Spleen (tissue), 11 donors: Measurements from ENCODE around the gene ZNF256. TPM values are rescaled to one million over a fixed set of nuclear protein-coding genes. Genes with fewer than 3 reads are reported as not detected.

ENCODE experiments used
- DNase-seq: peaks from one replicate; pipeline ENCODE4 v3.0.0-alpha.2; 2020
- H3K27ac ChIP-seq, 8 donors: fragments of 200-600 bp; sonication (generic) in 7 of 8; 1 replicate in 4 of 8; 2 replicates in 4 of 8; pipeline versions ENCODE4 v1.5.0 to v1.8.0; 2016 to 2021; ENCODE audit warnings: inconsistent platforms in 4 of 8, mild to moderate bottlenecking in 4 of 8, moderate library complexity in 1 of 8
- H3K27me3 ChIP-seq, 7 donors: fragments of 200-600 bp; sonication (generic) in 6 of 7; replicated peaks in 1 of 7; 1 replicate in 4 of 7; 2 replicates in 3 of 7; pipeline versions ENCODE4 v1.5.0 to v1.8.0; 2016 to 2021; ENCODE audit warnings: inconsistent platforms in 3 of 7, mild to moderate bottlenecking in 1 of 7
- H3K36me3 ChIP-seq, 6 donors: fragments of 200-600 bp; sonication (generic) in 5 of 6; 1 replicate in 4 of 6; 2 replicates in 2 of 6; pipeline versions ENCODE4 v1.5.0 to v1.8.0; 2016 to 2021; ENCODE audit warnings: inconsistent platforms in 2 of 6
- H3K4me1 ChIP-seq, 6 donors: fragments of 200-600 bp; sonication (generic) in 5 of 6; 1 replicate in 3 of 6; 2 replicates in 3 of 6; pipeline versions ENCODE4 v1.5.0 to v1.8.0; 2016 to 2021; ENCODE audit warnings: inconsistent platforms in 3 of 6
- H3K4me3 ChIP-seq, 8 donors: fragments of 200-600 bp; sonication (generic) in 7 of 8; 1 replicate in 4 of 8; 2 replicates in 4 of 8; pipeline versions ENCODE4 v1.5.0 to v1.8.0; 2016 to 2021; ENCODE audit warnings: inconsistent platforms in 4 of 8, mild to moderate bottlenecking in 4 of 8, moderate library complexity in 2 of 8
- H3K9me3 ChIP-seq, 8 donors: fragments of 200-600 bp; sonication (generic) in 7 of 8; 1 replicate in 4 of 8; 2 replicates in 4 of 8; pipeline versions ENCODE4 v1.5.0 to v1.8.0; 2016 to 2021; ENCODE audit warnings: inconsistent platforms in 4 of 8
- POLR2A ChIP-seq, 3 donors: fragments of 450-650 bp; IDR thresholded peaks; one replicate each; pipeline ENCODE4 v1.5.1; 2017; ENCODE audit warnings: antibody characterized with exemption in 3 of 3, mild to moderate bottlenecking in 1 of 3
- POLR2AphosphoS5 ChIP-seq, 3 donors: sonication (generic); formaldehyde crosslinking; IDR thresholded peaks; one replicate each; pipeline ENCODE4 v1.5.1; 2017; ENCODE audit warnings: antibody characterized with exemption in 3 of 3
- WGBS, 5 donors: extraction: QIAGEN DNeasy Blood & Tissue Kit in 3 of 5; methylation state at CpG; one replicate each; pipeline versions ENCODE4 v1.1.5 to v1.1.7; 2013 to 2018; 5-methylcytosine and 5-hydroxymethylcytosine counted together
- intact Hi-C: fragments of 100-400 bp; cut with DNase I; formaldehyde crosslinking; loops from one replicate; pipeline ENCODE4 v1.15.0; 2023; ENCODE audit warnings: low total_unique reads
- polyA plus RNA-seq, 3 donors: library from polyadenylated mRNA; stranded (reverse); fragments of 200-250 nt; gene quantifications; one replicate each; pipeline ENCODE4 v1.2.1, GENCODE V29; 2013
- total RNA-seq, 7 donors: library from RNA; depleted of rRNA in 3 of 7; stranded (reverse); fragments of >200 nt in 3 of 7; fragmentation: NEBNext Ultra II Directional in 4 of 7; extraction: Animal tissue kit (Norgen Biotek cat#: 25700) in 4 of 7; gene quantifications; one replicate each; pipeline versions ENCODE4 v1.1.0 to v1.2.1, GENCODE V29; 2016 to 2021
- TF ChIP-seq, protein P1 (sequence below), 11 experiments: fragments of 200-600 bp in 7 of 11; fragments of 450-650 bp in 4 of 11; sonication (generic) in 4 of 11; IDR thresholded peaks in 8 of 11; conservative IDR thresholded peaks in 3 of 11; 1 replicate in 7 of 11; 2 replicates in 4 of 11; pipeline versions ENCODE4 v1.4.0 to v1.8.0; 2016 to 2021; ENCODE audit warnings: antibody characterized with exemption in 11 of 11, inconsistent platforms in 4 of 11, mild to moderate bottlenecking in 1 of 11
- donor health status: healthy with polysubstance abuse.
- donor health status: DM: no; HTN: no; CAD: no; lungs with moderate emphysema.
- donor health status: DM: no; HTN: no; CAD: no.
- donor health status: Bipolar disorder and iron deficiency.
- donor health status: healthy.
- donor health status: DM: no; HTN: no; CAD: no.
- donor health status: DM: yes; HTN: yes; CAD: no.

The ZNF256 gene
- total and polyA plus RNA-seq, 10 donors = 4.1 to 10.9 (median 9.3) TPM

DNA sequence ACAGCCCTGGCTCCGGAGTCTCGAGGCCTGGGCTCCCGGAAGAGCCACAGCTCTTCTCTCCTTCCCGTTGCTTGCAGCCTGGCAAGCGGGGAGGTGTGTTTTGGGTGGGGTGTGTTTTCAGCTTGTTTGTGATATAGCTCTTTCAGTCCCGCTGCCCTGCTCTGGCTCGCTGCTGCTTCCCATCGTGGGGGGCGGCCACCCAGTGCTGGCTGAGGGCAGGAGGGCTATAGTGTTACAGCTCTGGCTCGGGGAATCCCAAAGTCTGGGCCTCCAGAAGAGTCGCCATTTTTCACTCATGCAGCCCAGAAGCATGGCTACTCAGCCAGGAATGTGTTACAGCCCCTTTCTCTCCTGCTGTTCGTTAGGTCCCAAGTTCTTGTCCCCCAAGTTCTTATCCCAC lies 2.2 kb upstream of the ZNF256 start:
- Histone ChIP-seq H3K4me1 (peaks cover 7 to 29% (median 14%) of the 10 kb centered on the region in 6 donors), H3K27me3 (no peaks in the 10 kb centered on the region), H3K9me3 (peaks cover 0 to 86% (median 66%) of the 10 kb centered on the region in 8 donors), H3K27ac (no peak overlapping the region), H3K36me3 (peaks cover 0 to 13% (median 2%) of the 10 kb centered on the region in 6 donors), H3K4me3 (no peak overlapping the region)
- DNase-seq = no peak
- intact Hi-C loops = no loop called here
- WGBS, 5 donors = 87 to 95% (median 90%) methylated on average over 7 to 12 of the region's 12 CpGs
- no peak for TF ChIP-seq POLR2AphosphoS5 (IDR thresholded peaks at IDR 0.05)
- no peak for TF ChIP-seq POLR2A (IDR thresholded peaks at IDR 0.05)
- TF ChIP-seq, protein P1, sequence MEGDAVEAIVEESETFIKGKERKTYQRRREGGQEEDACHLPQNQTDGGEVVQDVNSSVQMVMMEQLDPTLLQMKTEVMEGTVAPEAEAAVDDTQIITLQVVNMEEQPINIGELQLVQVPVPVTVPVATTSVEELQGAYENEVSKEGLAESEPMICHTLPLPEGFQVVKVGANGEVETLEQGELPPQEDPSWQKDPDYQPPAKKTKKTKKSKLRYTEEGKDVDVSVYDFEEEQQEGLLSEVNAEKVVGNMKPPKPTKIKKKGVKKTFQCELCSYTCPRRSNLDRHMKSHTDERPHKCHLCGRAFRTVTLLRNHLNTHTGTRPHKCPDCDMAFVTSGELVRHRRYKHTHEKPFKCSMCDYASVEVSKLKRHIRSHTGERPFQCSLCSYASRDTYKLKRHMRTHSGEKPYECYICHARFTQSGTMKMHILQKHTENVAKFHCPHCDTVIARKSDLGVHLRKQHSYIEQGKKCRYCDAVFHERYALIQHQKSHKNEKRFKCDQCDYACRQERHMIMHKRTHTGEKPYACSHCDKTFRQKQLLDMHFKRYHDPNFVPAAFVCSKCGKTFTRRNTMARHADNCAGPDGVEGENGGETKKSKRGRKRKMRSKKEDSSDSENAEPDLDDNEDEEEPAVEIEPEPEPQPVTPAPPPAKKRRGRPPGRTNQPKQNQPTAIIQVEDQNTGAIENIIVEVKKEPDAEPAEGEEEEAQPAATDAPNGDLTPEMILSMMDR (IDR thresholded peaks at IDR 0.05 in 8 of 11, conservative IDR thresholded peaks at IDR 0.05 in 3 of 11) = no peak

DNA sequence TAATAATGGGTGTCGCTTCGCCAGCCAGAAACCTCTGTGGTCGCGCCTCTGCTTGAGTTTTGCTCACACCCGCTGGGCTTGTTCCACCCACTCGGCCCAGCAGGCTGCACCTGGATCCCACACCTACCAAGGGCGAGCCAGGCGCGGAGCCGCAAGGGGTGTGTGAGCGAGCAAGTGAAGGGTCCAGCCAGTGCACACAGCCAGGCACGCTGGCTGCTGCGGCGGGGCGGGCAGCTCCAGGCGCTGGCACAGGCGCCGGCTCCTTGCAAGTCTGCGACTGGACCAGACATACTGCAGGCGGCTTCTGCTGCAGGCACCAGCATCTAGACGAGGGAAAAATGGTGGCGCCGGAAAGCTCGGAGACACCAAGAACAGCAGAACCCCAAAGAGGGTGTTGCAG lies 1.8 kb upstream of the ZNF256 start:
- 92 to 95% (median 94%) methylated on average over 23 to 24 of the region's 24 CpGs for WGBS, 5 donors
- peaks cover 7 to 29% (median 14%) of the 10 kb centered on the region in 6 donors for H3K4me1 ChIP-seq
- intact Hi-C loops = no loop called here
- H3K9me3 ChIP-seq = peaks cover 0 to 86% (median 67%) of the 10 kb centered on the region in 8 donors
- TF ChIP-seq POLR2A (IDR thresholded peaks at IDR 0.05) (no peak), POLR2AphosphoS5 (IDR thresholded peaks at IDR 0.05) (no peak)
- TF ChIP-seq, protein P1 (IDR thresholded peaks at IDR 0.05 in 8 of 11, conservative IDR thresholded peaks at IDR 0.05 in 3 of 11) = no peak
- no peak overlapping the region for H3K4me3 ChIP-seq
- no peak overlapping the region for H3K27ac ChIP-seq
- no peaks in the 10 kb centered on the region for H3K27me3 ChIP-seq
- no peak for DNase-seq
- H3K36me3 ChIP-seq = peaks cover 0 to 17% (median 4%) of the 10 kb centered on the region in 6 donors

DNA sequence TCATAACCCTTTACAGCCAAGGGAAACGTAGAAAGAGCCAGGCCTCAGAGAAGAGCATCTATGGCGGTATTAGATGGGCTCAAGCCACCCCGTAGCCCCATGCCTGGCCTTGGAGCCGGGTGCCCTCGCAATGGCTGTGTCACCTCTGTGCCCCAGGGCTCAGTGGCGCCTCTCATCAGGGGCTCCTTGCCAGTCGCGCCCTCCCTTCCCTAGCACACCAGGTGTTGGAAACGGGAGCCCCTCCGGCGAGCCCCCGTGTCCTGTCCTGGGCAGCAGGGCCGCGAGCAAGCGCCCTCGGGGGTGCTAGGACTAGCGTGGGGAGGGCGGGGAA lies 453 bp downstream of the ZNF256 start:
- intact Hi-C loops = no loop called here
- DNase-seq = no peak

DNA sequence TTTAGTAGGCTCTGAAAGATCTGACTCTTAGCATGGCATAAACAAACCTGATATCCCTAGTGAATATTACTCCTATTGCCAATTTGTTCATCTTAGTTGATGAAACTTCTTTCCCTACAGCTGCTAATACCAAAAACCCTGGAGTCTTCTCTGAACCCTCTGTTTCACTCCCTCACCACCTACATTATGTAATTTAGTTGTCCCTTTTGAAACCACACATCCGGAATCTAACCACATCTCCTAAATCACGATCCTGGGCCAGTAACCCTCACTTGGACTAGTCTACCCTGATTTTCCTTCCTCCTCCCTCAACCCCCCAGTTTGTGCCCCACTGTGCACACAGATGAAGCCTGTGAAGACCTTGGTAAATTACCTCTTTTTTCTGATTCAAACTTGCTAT lies 1.2 kb downstream of the ZNF256 start:
- Histone ChIP-seq H3K27me3 (no peaks in the 10 kb centered on the region), H3K4me1 (peaks cover 7 to 29% (median 14%) of the 10 kb centered on the region in 6 donors), H3K9me3 (peaks cover 14 to 86% (median 73%) of the 10 kb centered on the region in 8 donors), H3K4me3 (peak overlapping the region in 6 of 8 donors; percentile 86 to 95 (median 90)), H3K27ac (no peak overlapping the region), H3K36me3 (peaks cover 19 to 47% (median 34%) of the 10 kb centered on the region in 6 donors)
- intact Hi-C loops = no loop called here
- DNase-seq = no peak
- TF ChIP-seq POLR2A (IDR thresholded peaks at IDR 0.05) (no peak), POLR2AphosphoS5 (IDR thresholded peaks at IDR 0.05) (no peak)
- TF ChIP-seq, protein P1 (IDR thresholded peaks at IDR 0.05 in 8 of 11, conservative IDR thresholded peaks at IDR 0.05 in 3 of 11) = no peak
- WGBS, 5 donors = 39 to 64% (median 51%) methylated on average over 2 of the region's 2 CpGs

More for the DNA sequence above, 453 bp downstream of the ZNF256 start:
- peaks cover 7 to 29% (median 14%) of the 10 kb centered on the region in 6 donors for H3K4me1 ChIP-seq
- no peaks in the 10 kb centered on the region for H3K27me3 ChIP-seq
- peak overlapping the region; percentile 75 to 90 (median 86) for H3K27ac ChIP-seq
- H3K36me3 ChIP-seq = peaks cover 12 to 39% (median 26%) of the 10 kb centered on the region in 6 donors
- H3K9me3 ChIP-seq = peaks cover 7 to 86% (median 69%) of the 10 kb centered on the region in 8 donors
- 0 to 3% (median 1%) methylated on average over 2 to 18 of the region's 18 CpGs for WGBS, 5 donors
- TF ChIP-seq POLR2A (IDR thresholded peaks at IDR 0.05) (no peak), POLR2AphosphoS5 (IDR thresholded peaks at IDR 0.05) (no peak)
- TF ChIP-seq, protein P1 (IDR thresholded peaks at IDR 0.05 in 8 of 11, conservative IDR thresholded peaks at IDR 0.05 in 3 of 11) = no peak
- peak overlapping the region; percentile 82 to 95 (median 88) for H3K4me3 ChIP-seq
